ENCODE results near the gene LAGE3.
A peak's percentile ranks its signal among the peaks of the same experiment; 100 is the strongest.

The LAGE3 gene, protein sequence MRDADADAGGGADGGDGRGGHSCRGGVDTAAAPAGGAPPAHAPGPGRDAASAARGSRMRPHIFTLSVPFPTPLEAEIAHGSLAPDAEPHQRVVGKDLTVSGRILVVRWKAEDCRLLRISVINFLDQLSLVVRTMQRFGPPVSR
- 3.7 to 10.4 (median 7.4) reads per million in 4 donors for total RNA-seq

DNA sequence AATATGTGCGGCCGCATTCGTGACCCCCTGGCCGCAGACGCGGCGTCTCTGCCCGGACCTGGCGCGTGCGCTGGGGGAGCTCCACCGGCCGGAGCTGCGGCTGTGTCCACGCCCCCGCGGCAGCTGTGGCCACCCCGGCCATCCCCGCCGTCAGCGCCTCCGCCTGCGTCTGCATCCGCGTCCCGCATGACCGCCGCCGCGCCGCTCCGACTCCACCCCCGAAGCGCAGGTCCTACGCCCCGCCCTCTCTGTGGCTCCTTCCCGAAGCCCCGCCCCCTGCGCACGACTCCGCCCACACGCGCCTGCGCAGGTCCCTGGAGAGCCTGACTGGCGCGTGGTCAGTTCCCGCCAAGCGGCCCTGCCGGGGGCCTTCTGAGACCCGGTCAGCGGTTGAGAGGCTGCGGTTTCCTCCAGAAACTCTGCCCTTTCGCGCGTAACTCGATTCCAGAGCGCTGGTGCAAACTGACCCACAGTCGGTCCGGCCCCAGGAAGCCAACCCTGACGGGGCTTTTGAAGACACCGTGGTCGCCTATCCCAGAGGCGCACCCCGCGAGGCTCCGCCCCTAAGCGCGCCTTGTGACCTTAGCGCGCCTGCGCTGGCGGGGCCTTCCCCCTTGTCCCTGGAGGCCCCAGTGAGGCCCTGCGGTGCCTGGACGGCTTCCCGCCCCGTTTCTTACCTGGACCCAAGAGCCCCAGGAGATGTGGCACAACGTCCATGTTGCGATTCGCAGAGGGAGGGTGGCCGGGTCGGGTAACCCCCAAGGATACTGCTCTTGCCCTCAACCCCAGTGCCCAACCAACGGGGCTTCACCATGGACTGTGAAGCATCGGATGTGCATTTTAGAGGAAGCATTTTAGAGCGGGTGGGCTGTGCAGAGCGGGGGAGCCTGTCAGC, at the start of gene LAGE3:
TSS of gene LAGE3 (minus strand) at position 554 of the 895 bp plus-strand sequence. CDS start at position 188, 366 bp downstream.
- DNase-seq: peak; percentile 82 to 92 (median 89)

GRCh38 chrX:154526901-154527675, 48.0 kb upstream of the LAGE3 start:
- DNase-seq: peak in 4 of 5 donors; percentile 30 to 67 (median 40)

DNA sequence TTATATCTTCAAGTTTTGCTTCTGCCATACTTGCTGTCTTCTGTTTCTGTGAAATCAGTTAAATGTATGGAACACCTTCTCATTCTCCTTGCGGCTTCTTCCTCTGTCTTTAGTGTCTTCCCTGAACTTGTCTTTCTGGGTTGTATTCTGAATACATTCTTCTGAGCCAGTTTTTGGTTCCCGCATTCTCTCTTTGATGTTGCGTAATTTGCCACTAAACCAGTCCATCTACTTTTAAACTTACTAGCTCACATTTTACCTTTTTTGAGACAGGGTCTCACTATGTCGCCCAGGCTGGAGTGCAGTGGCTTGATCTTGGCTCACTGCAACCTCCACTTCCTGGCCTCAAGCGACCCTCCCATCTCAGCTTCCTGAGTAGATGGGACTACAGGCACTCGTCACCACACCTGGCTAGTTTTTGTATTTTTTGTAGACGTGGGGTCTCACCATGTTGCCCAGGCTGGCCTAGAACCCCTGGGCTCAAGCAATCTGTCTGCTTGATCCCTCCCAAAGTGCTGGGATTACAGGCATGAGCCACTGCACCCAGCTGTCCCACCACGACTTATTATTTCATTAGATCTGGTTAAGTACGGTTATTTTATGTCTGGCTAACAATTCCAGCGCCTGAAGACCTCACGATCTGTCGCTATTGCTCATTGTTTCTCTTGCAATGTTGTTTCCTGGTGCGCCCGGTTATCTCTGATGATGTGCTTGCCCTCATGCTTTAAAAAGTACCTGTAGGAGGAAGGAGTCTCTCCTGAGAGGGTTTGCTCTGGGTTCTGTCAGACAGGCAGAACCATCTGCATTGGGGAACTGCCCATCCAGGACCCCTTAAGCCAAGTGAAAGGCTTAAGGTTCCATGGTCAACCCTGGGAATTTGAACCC, 46.8 kb upstream of the LAGE3 start:
- no peak for DNase-seq

- DNase-seq: no peak
Measured at GRCh38 chrX:154519389-154519788, 40.3 kb upstream of the LAGE3 start.

DNA sequence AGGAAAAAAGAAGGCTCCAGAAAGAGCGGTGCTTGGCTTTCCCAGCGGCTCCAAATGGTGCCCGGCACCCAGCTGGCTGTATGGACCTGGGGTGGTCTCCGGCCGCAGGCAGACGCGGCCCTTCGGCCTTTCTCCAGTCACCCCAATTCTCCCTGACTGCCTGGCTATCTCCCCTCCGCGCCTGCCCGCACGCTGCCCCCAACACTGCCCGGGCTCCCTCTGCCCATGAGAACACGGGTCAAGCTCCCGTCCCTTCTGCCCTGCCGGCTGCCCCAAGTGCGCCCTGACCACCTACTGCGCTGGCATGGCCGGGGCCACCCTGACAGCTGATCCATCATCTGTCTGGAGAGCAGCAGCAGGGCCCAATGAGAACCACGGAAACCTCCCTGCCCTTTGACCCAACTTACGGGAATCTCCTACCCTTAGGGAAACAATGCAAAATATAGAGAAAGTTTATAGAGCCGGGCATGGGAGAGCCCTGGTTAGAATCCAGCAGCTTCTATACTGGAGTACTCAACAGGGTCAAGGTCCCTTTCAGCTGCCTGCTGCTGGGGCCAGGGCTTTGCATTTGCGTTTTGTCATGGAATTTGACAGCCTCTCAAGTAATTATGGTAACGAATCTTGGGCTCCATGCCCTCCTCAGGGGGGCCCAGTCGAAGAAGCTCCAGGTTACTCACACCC, 38.2 kb upstream of the LAGE3 start:
- DNase-seq: no peak

- no peak for DNase-seq
Measured at GRCh38 chrX:154516656-154517100, 37.6 kb upstream of the LAGE3 start.

- DNase-seq: peak; percentile 85 to 90 (median 88)
Measured at GRCh38 chrX:154515966-154516655, 37.0 kb upstream of the LAGE3 start, which contains the start of gene FAM3A. Gene FAM3A, minus strand, starts transcription at chrX:154516232. Its CDS starts 460 bp downstream, at chrX:154515772.

GRCh38 chrX:154515090-154515965, 36.2 kb upstream of the LAGE3 start:
- DNase-seq: peak in 1 of 5 donors; percentile 24

- DNase-seq: no peak
Measured at GRCh38 chrX:154513716-154514115, 34.6 kb upstream of the LAGE3 start.

DNA sequence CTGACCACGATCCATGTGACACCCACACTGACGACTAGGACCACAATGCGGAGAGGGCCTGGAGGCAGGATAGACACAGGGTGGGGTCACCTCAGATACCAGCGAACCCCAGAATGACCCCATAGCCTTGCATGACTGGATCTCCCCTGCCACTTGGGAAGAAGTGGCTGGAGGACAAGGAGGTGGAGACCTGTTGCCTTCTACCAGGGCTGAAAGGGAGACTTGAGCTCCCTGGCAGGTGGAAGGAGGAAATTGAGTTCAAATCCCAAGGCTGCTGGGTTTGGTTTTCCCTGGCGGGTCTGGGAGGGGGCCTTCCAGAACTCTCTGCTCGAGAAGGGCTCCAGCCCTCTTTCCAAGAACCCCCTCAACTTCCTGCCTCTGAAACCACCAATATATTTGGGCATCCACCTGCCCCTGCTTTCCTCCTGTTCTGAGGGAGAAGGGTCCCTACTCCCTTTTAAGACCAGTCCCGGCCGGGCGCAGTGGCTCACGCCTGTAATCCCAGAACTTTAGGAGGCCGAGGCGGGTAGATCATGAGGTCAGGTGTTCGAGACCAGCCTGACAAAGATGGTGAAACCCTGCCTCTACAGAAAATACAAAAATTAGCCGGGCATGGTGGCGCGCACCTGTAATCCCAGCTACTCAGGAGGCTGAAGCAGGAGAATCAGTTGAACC, 33.9 kb upstream of the LAGE3 start:
- no peak for DNase-seq

GRCh38 chrX:154511761-154512160, 32.7 kb upstream of the LAGE3 start:
- DNase-seq: no peak

DNA sequence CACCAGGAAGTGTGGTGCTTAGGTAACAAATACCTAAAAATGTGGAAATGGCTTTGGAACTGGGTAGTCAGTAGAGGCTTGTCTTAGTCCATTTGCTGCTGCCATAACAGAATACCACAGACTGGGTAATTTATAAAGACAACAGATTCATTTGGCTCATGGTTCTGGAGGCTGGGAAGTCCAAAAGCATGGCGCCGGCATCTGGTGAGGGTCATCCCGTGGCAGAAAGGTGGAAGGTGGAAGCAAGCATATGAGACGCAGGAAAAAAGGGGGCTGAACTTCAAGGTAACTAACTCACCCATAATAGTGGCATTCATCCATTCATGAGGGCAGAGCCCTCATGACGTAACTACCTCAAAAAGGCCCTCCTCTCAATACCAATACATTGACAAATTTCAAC, 30.4 kb upstream of the LAGE3 start:
- DNase-seq: no peak

DNA sequence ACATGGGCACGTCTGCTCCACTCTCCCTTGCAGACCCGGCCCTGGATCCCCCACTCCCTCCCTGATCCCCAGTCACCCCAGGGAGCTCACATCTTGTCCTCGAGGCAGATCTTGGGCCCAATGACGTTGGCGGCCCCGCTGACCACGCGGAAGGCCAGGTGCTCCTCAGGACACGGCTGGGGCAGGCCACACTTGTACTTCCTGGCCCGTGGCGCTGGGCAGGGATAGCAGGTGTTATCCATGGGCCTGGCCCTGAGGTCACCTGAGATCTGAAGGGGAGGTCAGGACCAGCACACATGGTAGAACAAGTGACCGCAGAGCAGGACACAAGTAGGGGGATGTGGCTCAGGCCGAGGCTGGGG, 29.3 kb upstream of the LAGE3 start:
- no peak for DNase-seq

- DNase-seq: no peak
Measured at GRCh38 chrX:154507673-154508383, 28.7 kb upstream of the LAGE3 start.

- no peak for DNase-seq
Measured at GRCh38 chrX:154506483-154507332, 27.6 kb upstream of the LAGE3 start.

DNA sequence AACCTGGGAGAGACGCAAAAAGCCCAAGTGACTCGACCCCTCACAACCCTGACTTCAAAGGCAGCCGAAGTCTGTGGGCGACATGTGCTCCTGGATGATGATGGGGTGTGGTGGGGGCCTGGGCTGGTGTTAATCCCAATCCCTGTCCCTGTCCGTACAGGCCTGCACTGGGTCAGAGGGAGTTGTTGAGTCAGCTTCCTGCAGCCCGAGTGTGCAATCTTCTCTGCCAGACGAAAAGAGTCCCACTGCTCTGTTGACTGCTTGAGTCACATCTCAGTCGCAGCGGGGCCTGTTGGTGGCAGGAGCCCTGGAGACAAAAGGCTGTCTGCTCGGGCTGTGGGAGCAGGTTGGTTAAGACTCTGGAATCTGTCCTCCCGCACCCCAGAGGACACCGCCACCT, 26.7 kb upstream of the LAGE3 start:
- DNase-seq: no peak

DNA sequence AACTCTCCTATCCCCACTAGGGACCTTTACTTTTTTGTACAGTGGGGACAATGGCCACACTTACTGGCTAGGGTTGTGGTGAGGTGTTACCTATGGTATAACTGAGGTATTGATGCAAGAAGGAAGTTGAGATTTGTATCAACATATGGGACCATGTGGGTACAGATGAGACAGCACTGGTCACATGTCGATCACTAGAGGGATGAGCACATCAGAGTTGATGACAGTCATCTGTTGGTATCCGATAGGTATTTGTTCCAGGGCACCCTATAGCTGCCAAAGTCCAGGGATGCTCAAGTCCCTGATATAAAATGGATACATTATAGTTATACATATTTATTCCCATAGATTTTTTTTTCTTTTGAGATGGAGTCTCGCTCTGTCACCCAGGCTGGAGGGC, 23.9 kb upstream of the LAGE3 start:
- no peak for DNase-seq

GRCh38 chrX:154502098-154502497, 23.0 kb upstream of the LAGE3 start:
- no peak for DNase-seq

Data from T-helper 1 cell (primary cell).